Loucy (cell line): Measurements from ENCODE around the gene CTSF.

Source experiments
- H2AFZ ChIP-seq: fragments of 200-600 bp; sonication (generic); 2 replicates; pipeline ENCODE4 v1.6.0; 2016; ENCODE audit warnings: antibody characterized with exemption, mild to moderate bottlenecking, low read length, moderate library complexity
- H3F3A ChIP-seq: fragments of 200-600 bp; 2 replicates; pipeline ENCODE4 v1.6.0; 2016; ENCODE audit warnings: antibody characterized with exemption, low read depth, mild to moderate bottlenecking
- H3K27me3 ChIP-seq: fragments of 200-600 bp; sonication (generic); 2 replicates; pipeline ENCODE4 v1.6.1; 2014; ENCODE audit warnings: low read length, mild to moderate bottlenecking; ENCODE audit not compliant: insufficient read depth, poor library complexity, severe bottlenecking
- H3K36me3 ChIP-seq: fragments of 200-600 bp; sonication (generic); 2 replicates; pipeline ENCODE4 v1.6.1; 2016; ENCODE audit warnings: low read length; ENCODE audit not compliant: insufficient read depth
- H3K4me1 ChIP-seq: fragments of 200-600 bp; sonication (generic); 2 replicates; pipeline ENCODE4 v1.5.1; 2014; ENCODE audit warnings: low read length, mild to moderate bottlenecking; ENCODE audit not compliant: insufficient read depth, poor library complexity, severe bottlenecking
- H3K4me2 ChIP-seq: fragments of 200-600 bp; sonication (generic); 2 replicates; pipeline ENCODE4 v1.6.0; 2014; ENCODE audit warnings: antibody characterized with exemption, low read length, low read depth, mild to moderate bottlenecking; ENCODE audit not compliant: poor library complexity, severe bottlenecking
- H3K4me3 ChIP-seq: fragments of 200-600 bp; sonication (generic); 2 replicates; pipeline ENCODE4 v1.5.1; 2014; ENCODE audit warnings: low read length, mild to moderate bottlenecking, mixed read lengths; ENCODE audit not compliant: poor library complexity, severe bottlenecking
- H3K79me2 ChIP-seq: fragments of 200-600 bp; sonication (generic); 2 replicates; pipeline ENCODE4 v1.6.1; 2014; ENCODE audit warnings: low read length; ENCODE audit not compliant: insufficient read depth
- H3K9ac ChIP-seq: fragments of 200-600 bp; sonication (generic); 2 replicates; pipeline ENCODE4 v1.6.0; 2014; ENCODE audit warnings: mild to moderate bottlenecking, low read depth, low read length, moderate library complexity; ENCODE audit not compliant: poor library complexity, severe bottlenecking
- H3K9me2 ChIP-seq: fragments of 200-600 bp; sonication (generic); replicated peaks from 2 replicates; pipeline ENCODE4 v1.6.1; 2016; ENCODE audit warnings: low read depth, low read length, mixed read lengths
- H3K9me3 ChIP-seq: fragments of 200-600 bp; sonication (generic); 2 replicates; pipeline ENCODE4 v1.6.1; 2014; ENCODE audit warnings: mild to moderate bottlenecking, antibody characterized with exemption, low read length, low read depth; ENCODE audit not compliant: insufficient read depth
- H4K20me1 ChIP-seq: fragments of 200-600 bp; sonication (generic); 2 replicates; pipeline ENCODE4 v1.6.0; 2014; ENCODE audit warnings: antibody characterized with exemption, low read length, mild to moderate bottlenecking; ENCODE audit not compliant: insufficient read depth, poor library complexity, severe bottlenecking
- CTCF ChIP-seq: fragments of 200-600 bp; sonication (generic); conservative IDR thresholded peaks from 2 replicates; pipeline ENCODE4 v1.5.1; 2014; ENCODE audit warnings: mild to moderate bottlenecking, antibody characterized with exemption, low read length
- EZH2phosphoT487 ChIP-seq: fragments of 200-600 bp; IDR thresholded peaks from 2 replicates; pipeline ENCODE4 v1.6.1; 2018; ENCODE audit warnings: antibody characterized with exemption, mild to moderate bottlenecking, moderate library complexity, borderline replicate concordance

Gene CTSF

GRCh38 chr11:66549696-66550095, 18.7 kb downstream of the CTSF start:
- peaks cover 3% of the 10 kb centered on the region for H3K4me1 ChIP-seq
- H3K4me3 ChIP-seq: no peak overlapping the region
- no peaks in the 10 kb centered on the region for H3K27me3 ChIP-seq
- H3K4me2 ChIP-seq: no peak overlapping the region
- no peaks in the 10 kb centered on the region for H3K36me3 ChIP-seq
- no peaks in the 10 kb centered on the region for H3K9me2 ChIP-seq
- TF ChIP-seq EZH2phosphoT487: no peak
- TF ChIP-seq CTCF: no peak
- H2AFZ ChIP-seq: no peak overlapping the region
- H3K9me3 ChIP-seq: no peaks in the 10 kb centered on the region
- peaks cover 12% of the 10 kb centered on the region for H3K79me2 ChIP-seq
- no peak overlapping the region for H3K9ac ChIP-seq
- H3F3A ChIP-seq: no peaks in the 10 kb centered on the region
- H4K20me1 ChIP-seq: no peaks in the 10 kb centered on the region

GRCh38 chr11:66548774-66549630, 19.4 kb downstream of the CTSF start:
- no peak overlapping the region for H2AFZ ChIP-seq
- peaks cover 18% of the 10 kb centered on the region for H3K79me2 ChIP-seq
- no peaks in the 10 kb centered on the region for H4K20me1 ChIP-seq
- no peaks in the 10 kb centered on the region for H3K27me3 ChIP-seq
- peaks cover 3% of the 10 kb centered on the region; the same call in 1 of the 2 replicates for H3F3A ChIP-seq
- H3K9ac ChIP-seq: no peak overlapping the region
- no peak overlapping the region for H3K4me2 ChIP-seq
- peaks cover 8% of the 10 kb centered on the region for H3K4me1 ChIP-seq
- no peaks in the 10 kb centered on the region for H3K9me2 ChIP-seq
- no peaks in the 10 kb centered on the region for H3K9me3 ChIP-seq
- TF ChIP-seq CTCF: no peak
- TF ChIP-seq EZH2phosphoT487: no peak
- H3K36me3 ChIP-seq: no peaks in the 10 kb centered on the region
- H3K4me3 ChIP-seq: no peak overlapping the region

DNA sequence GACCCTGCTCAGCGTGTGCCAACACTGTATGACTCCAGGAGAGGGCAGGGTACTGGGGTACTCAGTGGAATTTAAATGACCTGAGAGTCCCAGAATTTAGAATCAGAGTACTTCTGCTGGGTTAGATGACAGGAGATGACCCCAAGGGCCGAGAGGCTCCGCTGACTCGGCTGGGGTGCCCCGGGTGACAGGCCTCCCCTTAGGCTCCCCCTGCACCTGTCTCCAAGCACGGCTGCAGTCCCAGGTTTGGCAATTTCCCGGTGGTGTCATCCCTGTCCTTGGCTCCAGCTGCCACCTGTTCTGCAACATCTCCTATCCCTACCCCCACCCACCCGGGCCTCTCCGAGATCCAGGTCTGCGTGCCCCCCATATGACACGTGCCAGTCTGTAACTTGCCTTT, 20.4 kb downstream of the CTSF start:
- H3K4me2 ChIP-seq: no peak overlapping the region
- peaks cover 9% of the 10 kb centered on the region for H3K4me1 ChIP-seq
- no peak overlapping the region for H3K9ac ChIP-seq
- H3F3A ChIP-seq: peaks cover 4% of the 10 kb centered on the region; the same call in 1 of the 2 replicates
- H3K27me3 ChIP-seq: no peaks in the 10 kb centered on the region
- H3K79me2 ChIP-seq: peaks cover 25% of the 10 kb centered on the region
- no peaks in the 10 kb centered on the region for H3K9me3 ChIP-seq
- H3K4me3 ChIP-seq: no peak overlapping the region
- TF ChIP-seq EZH2phosphoT487: no peak
- no peak for TF ChIP-seq CTCF
- H4K20me1 ChIP-seq: no peaks in the 10 kb centered on the region
- H3K9me2 ChIP-seq: no peaks in the 10 kb centered on the region
- no peak overlapping the region for H2AFZ ChIP-seq
- no peaks in the 10 kb centered on the region for H3K36me3 ChIP-seq
